NCI-H2171 (cell line): ENCODE results near the gene NEO1.

ENCODE experiments used
- DNase-seq: peaks from one replicate; lab custom pipeline; 2025; lab: John Stamatoyannopoulos, UW

The NEO1 gene, protein sequence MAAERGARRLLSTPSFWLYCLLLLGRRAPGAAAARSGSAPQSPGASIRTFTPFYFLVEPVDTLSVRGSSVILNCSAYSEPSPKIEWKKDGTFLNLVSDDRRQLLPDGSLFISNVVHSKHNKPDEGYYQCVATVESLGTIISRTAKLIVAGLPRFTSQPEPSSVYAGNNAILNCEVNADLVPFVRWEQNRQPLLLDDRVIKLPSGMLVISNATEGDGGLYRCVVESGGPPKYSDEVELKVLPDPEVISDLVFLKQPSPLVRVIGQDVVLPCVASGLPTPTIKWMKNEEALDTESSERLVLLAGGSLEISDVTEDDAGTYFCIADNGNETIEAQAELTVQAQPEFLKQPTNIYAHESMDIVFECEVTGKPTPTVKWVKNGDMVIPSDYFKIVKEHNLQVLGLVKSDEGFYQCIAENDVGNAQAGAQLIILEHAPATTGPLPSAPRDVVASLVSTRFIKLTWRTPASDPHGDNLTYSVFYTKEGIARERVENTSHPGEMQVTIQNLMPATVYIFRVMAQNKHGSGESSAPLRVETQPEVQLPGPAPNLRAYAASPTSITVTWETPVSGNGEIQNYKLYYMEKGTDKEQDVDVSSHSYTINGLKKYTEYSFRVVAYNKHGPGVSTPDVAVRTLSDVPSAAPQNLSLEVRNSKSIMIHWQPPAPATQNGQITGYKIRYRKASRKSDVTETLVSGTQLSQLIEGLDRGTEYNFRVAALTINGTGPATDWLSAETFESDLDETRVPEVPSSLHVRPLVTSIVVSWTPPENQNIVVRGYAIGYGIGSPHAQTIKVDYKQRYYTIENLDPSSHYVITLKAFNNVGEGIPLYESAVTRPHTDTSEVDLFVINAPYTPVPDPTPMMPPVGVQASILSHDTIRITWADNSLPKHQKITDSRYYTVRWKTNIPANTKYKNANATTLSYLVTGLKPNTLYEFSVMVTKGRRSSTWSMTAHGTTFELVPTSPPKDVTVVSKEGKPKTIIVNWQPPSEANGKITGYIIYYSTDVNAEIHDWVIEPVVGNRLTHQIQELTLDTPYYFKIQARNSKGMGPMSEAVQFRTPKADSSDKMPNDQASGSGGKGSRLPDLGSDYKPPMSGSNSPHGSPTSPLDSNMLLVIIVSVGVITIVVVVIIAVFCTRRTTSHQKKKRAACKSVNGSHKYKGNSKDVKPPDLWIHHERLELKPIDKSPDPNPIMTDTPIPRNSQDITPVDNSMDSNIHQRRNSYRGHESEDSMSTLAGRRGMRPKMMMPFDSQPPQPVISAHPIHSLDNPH (N-terminal part only)

GRCh38 chr15:73051807-73052652, at the start of gene NEO1:
Gene NEO1 (plus strand): TSS chr15:73052463. CDS start chr15:73052676, 213 bp downstream.
- DNase-seq, result peak; percentile 92

DNA sequence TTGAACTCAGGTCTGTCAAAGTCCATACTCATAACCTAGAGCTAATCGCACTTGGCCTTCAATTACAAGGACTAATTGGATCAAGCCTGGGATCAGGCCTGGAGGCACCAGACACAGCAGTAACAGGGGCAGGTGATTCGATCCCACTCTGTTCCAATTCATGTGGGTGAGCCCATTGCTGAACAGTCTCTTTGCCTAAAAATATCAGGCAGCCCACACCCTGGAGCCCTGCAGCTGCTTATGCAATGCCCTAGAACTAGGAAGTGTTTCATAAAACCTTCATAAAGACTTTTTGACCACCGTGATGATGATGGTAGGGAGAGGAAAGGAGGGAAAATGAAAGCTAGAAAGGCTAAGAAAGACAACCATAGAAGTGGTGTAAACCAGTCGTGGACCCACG, 47.8 kb upstream of the NEO1 start:
- DNase-seq, result no peak

- DNase-seq, result no peak
Measured at GRCh38 chr15:73005032-73005431, 47.2 kb upstream of the NEO1 start.

- no peak for DNase-seq
Measured at GRCh38 chr15:73005446-73005845, 46.8 kb upstream of the NEO1 start.

DNA sequence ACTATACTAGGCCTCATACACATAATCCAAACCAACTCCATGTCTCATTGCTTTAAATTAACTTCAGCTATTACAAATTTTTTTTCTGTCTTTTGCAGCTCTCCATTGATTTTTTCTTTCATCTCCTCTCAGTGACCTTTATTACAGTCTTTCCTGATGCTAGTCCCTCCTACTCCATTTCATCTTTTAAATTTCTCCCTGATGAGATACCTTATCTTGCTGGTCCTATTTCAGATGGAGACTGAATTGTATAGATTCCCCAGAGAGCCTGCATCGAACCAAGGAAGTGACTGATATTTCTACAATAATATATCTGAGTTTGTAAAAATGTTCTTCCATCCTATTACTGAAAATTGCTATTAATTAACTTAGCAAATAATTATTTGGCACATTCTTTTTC, 45.7 kb upstream of the NEO1 start:
- DNase-seq, result no peak

GRCh38 chr15:73009066-73010056, 42.9 kb upstream of the NEO1 start:
- DNase-seq, result peak; percentile 52

DNA sequence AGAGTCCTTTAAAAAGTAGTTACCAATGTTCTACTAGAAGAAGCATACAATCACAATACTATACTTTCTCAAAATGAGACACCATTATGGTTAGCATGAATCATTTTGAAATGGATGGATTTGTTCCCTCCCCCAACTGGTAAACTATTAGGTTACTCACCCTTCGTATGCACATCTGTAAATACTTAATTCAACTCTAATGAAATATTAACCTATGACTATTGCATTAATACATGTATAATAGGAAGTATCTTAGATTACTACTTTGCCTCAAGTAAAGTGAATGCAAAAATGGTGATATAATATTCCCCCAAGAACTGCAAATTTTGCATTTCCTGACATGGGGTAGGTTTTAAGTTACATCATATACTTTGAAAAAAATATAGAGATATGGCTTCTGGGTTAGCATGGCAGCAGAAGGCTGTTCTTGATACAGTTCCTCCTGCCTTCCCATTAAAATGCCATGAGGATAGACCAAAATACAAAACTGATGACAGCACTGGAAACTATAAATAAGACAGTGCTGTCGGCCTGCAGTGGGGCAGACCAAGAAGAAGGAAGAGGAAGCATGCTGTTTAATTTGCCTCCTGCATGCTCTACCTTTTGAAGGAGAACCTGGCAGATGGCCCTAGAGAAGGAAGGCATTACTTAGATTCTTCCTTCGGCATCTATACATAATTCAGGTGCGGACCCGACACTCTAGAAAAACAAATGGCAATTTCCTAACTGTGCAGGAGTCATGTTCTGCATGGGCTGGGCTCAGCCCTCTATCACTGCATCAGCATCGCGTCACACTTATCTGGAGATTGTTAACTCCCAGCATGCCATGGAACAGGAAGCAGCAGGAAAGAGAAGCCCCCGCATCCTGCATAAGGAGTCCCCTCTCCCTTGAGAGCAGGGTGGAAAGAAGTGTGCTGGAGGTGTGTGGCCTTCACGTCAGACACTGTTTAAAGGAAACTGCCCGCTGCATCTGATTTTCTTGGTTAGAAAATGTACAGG, 41.8 kb upstream of the NEO1 start:
- no peak for DNase-seq

DNA sequence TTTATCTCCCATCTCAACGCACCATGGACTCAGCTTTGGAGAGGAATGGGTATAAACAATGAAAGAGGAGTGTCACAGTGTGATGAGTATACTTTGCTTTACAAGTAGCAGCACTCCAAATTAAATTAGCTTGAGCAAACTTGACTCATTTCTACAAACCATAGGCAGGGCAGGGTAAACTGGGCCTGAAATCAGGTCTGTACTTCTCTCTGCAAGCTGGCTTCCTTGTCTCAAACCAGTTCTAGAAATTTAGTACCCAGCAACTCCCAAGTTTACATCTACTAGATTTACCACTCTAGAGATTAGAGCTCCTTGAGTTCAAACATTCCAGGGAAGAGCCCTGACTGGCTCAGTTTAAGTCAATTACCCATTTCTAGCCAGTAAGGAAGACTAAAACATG, 37.4 kb upstream of the NEO1 start:
- no peak for DNase-seq

DNA sequence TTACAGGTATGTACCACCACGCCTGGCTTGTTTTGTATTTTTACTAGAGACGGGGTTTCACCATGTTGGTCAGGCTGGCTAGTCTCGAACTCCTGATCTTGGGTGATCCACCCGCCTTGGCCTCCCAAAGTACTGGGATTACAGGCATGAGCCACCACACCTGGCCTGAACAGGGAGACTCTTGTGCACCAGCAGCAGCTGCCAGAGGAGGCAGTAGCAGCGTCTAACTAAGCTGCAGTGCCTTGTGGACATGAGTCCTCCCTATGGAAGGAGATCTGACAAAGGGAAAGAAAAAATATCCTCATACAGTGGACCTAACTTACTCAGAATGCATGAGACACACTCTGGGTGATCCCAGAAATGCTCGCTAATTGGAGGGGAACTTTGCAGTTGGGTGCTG, 36.8 kb upstream of the NEO1 start:
- no peak for DNase-seq

DNA sequence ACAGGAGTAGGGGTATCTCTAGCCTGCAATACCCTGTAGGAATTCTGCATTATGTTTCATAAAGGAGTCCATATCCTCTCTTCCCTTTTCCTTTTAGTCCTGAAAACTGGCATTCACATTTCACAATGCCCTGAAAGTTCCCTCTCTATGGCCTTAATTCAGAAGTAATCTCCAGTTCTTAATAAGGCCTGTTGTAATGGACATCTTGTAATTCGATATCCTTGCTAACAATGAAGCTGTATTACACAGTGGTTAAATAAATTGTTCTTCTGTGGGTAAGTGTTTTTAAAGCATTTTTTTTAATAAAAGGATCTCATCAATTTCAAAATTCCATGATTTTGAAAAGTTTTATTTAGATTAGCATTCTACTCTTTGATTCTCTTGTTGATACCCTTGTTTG, 34.3 kb upstream of the NEO1 start:
- no peak for DNase-seq

GRCh38 chr15:73019154-73019553, 33.1 kb upstream of the NEO1 start:
- DNase-seq, result no peak

DNA sequence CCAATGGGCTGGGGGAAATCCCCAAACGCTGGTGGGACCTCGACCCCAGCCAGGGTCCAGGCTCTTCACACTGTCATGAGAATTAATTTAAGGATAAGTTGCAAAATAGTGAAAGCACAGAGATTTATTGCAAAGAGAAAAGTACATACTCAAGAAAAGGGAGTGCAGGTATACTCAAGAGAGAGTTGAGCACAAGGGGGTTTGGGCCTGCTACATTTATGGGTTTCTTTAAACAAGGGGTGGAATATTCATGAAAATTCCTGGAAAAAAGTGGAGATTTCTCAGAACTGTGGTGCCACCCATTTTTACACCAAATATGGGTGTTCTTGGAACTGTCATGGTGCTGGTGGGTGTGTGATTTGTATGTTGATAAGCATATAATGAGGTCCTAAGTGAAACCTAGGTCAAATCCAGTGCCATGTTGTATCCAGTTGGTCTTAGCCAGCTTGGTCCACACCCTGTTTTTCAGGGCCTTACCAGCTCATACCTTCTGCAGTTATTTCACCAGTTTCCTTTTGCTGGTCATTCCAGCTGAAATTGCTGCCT, 32.6 kb upstream of the NEO1 start:
- DNase-seq, result no peak

GRCh38 chr15:73021139-73021621, 31.1 kb upstream of the NEO1 start:
- DNase-seq, result no peak

DNA sequence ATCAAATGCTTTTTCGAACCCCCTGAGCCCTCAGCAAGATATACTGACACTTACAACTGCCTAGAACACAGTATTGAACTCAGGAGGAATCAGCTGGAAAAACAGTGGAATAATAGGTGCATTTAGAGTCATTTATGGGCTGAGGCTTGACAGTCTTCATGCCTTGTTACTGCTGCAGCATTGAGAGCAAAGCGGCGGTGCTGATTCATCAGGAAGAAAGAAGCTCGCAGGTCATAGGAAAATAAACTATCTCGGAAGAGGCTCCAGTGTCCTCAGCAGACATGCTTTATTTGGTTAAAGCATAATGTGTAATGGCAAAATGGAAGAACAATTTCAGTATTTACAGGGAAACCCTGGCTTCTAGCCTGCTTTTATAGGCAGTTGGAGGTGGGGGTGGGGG, 30.1 kb upstream of the NEO1 start:
- no peak for DNase-seq

- no peak for DNase-seq
Measured at GRCh38 chr15:73023071-73023470, 29.2 kb upstream of the NEO1 start.

GRCh38 chr15:73024168-73024567, 28.1 kb upstream of the NEO1 start:
- no peak for DNase-seq

DNA sequence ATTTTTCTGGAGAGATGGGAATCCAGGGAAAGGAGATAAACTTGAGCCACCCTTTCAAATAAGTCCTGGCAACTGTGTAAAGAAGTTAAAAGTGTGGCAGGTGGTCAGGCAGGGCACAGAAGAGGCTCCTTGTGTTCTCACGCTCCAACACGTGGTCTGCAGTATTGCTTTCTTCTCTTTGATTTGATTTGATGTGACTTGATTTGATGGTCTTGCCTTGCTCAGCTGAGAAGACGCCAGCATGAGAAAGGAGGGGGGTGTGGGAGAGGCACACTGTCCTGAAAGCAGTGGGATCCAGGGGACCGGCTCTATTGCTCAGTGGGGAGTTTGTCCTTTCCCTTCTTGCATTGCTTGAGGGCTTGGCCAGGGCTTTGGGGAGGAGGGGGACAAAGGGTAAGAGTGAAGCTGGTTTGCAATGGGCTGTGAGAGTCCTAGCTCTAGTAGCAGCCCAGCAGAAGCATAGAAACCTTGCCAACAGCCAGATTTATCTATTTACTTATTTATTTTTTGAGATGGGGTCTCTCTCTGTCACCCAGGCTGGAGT, 25.7 kb upstream of the NEO1 start:
- DNase-seq, result no peak

GRCh38 chr15:73028031-73028430, 24.2 kb upstream of the NEO1 start:
- DNase-seq, result no peak
